Hematopoietic multipotent progenitor cell treated with erythropoietin and hydrocortisone succinate and interleukin-3 and kit ligand, for 17 days (in vitro differentiated cells): Measurements from ENCODE around the gene VRK1.
"Not testable (repeated sequence)": the region's sequence is repeated elsewhere in the genome, so short reads cannot be mapped to it uniquely, and the experiment has no call there.

ENCODE experiments used
- DNase-seq: peaks from one replicate; pipeline ENCODE4 v3.0.0-alpha.2; 2015; ENCODE audit warnings: low spot score

The VRK1 gene

DNA sequence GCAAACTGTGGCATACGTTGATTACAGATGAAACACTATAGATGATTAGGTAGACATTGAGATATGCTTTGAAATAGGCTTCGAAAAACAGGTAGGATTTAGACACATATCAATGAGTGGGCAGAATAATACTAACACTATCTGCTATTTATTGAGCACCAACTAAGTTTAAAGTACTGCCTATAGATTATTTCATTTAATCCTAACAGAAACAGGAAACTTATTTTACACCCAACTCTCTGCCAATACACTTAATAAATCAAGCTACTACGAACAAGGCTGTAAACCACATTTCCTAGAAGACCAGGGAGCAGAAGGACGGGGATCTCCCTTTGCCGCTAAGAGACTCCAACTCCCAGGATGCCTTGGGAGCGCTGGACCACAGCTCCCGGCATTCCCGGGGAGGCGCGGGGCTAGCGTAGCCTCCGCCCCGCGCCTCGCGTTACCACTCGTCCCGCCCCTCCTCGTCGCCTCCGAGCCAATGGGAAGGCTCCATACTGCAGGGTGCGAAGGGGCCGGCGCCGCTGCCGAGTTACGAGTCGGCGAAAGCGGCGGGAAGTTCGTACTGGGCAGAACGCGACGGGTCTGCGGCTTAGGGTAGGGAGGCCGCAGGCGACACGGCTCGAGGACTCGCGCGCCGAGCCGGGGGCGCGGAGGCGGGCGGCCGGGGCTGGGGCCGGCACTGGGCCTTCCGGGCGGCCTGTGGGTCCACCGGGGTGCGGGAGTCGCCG lies at the start of gene VRK1:
VRK1 (plus strand) TSS at position 532 of the 731 bp plus-strand sequence. CDS start 36,090 bp downstream, outside the sequence.
- DNase-seq: peak; percentile 95

DNA sequence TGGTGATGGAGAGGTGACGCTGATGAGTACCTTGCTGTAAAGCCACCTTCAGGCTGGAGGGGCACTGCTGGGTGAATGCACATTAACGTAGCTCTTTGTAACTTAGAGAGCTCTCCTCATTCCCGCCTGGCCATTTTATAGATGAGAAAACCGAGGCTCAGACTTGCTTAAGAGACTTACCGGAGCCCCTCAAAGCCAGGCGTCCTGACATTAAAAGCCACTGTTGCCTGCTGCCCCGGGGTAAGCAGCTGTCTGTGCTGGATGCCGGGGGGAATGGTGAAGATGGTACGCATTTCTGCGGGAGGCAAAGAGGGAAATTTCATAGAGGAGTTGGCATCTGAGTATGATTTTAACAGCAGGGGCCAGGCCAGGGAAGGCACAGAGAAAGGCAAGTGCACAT lies 49.6 kb upstream of the VRK1 start:
- DNase-seq: no peak

- DNase-seq: no peak
Measured at GRCh38 chr14:96748362-96748761, 48.8 kb upstream of the VRK1 start.

DNA sequence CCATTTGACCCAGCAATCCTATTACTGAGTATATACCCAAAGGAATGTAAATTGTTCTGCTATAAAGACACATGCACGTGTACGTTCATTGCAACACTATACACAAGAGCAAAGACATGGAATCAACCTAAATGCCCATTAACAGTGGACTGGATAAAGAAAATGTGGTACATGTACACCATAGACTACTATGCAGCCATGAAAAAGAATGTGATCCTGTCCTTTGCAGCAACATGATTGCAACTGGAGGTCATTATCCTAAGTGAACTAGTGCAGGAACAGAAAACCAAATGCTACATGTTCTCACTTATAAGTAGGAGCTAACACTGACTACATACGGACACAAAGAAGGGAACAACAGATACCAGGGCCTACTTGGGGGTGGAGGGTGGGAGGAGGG lies 45.7 kb upstream of the VRK1 start:
- no peak for DNase-seq

GRCh38 chr14:96752125-96752524 lies 45.1 kb upstream of the VRK1 start:
- DNase-seq: no peak

GRCh38 chr14:96752594-96752993 lies 44.6 kb upstream of the VRK1 start:
- DNase-seq: no peak

- DNase-seq: no peak
Measured at GRCh38 chr14:96754162-96754844, 42.9 kb upstream of the VRK1 start.

- no peak for DNase-seq
Measured at GRCh38 chr14:96754845-96755184, 42.4 kb upstream of the VRK1 start.

- no peak for DNase-seq
Measured at GRCh38 chr14:96756745-96757144, 40.4 kb upstream of the VRK1 start.

DNA sequence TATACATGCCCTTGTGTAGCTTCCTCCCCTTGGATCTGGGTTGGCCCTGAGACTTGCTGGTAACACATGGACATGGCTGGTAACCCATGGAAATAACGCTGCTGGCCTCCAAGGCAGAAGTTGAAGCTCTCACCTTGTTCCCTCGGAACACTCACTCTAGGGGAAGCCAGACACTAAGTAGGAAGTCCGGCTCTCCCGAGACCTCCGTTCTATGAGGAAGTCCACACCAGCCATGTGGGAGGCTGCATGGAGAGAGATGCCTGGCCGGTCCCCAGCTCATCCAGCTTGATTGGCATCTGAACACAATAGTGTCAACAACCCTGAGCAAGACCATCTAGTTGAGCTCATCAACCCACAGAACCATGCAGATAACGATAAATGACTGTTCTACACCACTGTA lies 39.7 kb upstream of the VRK1 start:
- no peak for DNase-seq

- DNase-seq: no peak
Measured at GRCh38 chr14:96761066-96761465, 36.1 kb upstream of the VRK1 start.

GRCh38 chr14:96762650-96763049 lies 34.5 kb upstream of the VRK1 start:
- DNase-seq: no peak

GRCh38 chr14:96764012-96764411 lies 33.2 kb upstream of the VRK1 start:
- DNase-seq: no peak

- DNase-seq: not testable (repeated sequence)
Measured at GRCh38 chr14:96765205-96765604, 32.0 kb upstream of the VRK1 start.

DNA sequence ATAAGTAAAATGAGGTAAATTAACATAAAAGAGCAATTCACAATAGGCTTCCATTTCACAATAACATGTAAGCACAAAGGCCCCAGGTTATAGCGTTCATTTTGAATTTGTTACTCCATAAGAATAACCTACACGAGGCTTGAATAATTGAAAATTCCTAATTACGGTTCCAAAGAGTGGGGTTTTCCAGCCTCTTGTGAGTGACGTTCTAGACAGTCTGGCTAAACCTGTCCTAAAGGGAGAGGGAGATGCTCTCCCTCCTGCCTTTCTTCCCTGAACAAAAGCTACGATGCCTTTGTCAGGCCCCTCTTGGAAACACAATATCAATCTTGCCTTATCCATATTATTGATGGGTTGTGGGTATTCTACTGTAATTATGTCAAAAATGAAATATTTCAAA lies 24.3 kb upstream of the VRK1 start:
- no peak for DNase-seq

DNA sequence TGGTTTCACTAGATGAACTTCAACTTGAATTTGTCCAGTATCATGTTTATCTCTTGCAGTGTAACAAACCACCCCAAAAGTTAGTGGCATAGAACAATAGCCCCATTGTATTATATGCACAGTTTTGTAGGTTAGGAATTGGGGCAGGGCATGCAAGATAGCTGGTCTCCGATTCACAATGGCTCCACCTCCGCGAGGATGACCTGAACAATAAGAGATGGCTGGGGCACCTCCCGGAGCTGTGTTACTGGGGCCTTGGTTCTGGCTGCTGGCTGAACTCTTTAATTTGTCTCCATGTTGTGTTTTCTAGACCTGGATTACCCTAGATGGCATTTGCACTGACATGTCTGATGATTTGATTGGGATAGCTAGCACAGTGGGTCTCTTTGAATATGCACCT lies 20.4 kb upstream of the VRK1 start:
- DNase-seq: no peak

DNA sequence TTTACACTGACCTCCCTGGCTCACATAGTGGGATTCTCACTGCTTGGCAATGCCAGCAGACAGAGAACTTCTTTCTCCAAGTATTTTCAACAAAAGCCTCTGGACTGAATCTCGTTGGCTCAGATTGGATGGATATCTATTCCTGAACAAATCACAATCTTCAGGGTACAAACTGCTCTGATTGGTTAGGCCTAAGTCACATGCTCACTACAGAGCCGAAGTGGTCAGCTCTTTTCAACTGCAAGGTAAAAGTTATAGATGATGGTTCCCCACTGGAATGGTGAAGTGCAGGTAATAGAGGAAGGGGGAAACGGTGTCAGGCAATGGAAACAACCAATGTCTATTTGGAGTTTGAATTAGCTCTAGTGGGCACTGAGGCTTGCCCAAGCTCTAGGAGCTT lies 16.7 kb upstream of the VRK1 start:
- DNase-seq: no peak

DNA sequence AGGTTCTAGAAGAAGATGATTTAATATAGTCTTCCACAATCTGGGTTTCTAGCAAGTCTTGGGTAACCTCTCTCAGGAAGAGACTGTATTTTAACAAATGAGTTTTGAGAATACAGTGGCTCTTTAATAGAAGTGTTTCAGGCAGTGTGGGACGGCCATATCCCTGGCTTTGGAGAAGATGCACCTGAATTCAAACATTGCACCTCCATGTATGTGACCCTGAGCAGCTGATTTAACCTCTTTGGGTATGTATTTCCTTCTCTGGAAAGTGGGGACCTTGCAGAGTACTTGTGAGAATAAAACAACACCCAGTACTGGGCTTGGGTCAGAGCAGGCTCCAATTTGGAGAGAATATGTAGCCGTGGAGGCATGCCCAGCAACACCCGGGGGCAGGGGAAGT lies 15.8 kb upstream of the VRK1 start:
- no peak for DNase-seq

DNA sequence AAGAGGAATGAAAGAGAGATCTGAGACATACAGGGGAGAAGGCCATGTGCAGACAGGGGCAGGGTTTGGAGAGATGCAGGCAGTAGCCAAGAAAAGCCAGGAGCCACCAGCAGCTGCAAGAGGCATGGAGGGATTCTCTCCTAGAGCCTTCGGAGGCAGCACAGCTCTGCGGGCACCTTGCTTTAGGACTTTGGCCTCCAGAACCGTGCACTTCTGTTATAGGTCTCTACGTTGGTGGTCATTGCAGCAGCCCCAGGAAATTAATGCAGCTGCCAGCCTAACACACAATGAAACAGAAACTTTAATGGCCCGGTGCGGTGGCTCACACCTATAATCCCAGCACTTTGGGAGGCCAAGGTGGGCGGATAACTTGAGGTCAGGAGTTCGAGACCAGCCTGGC lies 14.7 kb upstream of the VRK1 start:
- no peak for DNase-seq

GRCh38 chr14:96783043-96783914 lies 13.9 kb upstream of the VRK1 start:
- DNase-seq: no peak

DNA sequence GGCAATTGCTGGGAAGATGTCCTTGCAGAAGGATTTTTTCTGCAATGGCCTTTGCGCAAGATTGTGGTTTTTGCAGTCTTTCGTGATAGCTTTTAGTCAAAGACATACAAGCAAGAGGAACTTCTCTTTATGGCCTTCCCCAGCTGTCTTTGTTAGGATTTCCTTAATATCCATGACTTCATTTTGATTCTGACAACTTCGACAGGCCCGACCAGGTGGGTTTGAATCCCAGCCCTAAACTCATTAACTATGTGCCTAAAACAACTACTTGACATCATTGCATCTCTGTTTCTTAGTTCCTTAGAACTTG lies 13.3 kb upstream of the VRK1 start:
- DNase-seq: no peak

DNA sequence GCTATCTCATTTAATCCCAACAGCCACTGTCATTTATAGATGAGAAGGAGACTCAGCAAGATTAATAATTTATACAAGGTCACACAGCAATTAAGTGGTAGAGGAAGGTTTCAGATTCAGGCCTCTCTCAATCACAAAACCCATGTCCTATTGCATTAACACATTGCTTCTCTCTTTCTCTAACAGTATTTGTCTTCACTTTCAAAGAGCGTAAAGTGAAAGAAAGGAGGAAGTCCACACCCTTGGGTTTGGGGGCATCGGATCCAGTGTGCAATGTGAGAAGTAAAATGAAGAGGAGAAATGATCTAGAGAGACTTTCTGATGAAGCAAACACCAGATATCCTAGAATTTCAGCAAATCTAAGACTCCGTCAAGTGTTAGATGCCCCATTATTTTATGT lies 7.0 kb upstream of the VRK1 start:
- DNase-seq: no peak

DNA sequence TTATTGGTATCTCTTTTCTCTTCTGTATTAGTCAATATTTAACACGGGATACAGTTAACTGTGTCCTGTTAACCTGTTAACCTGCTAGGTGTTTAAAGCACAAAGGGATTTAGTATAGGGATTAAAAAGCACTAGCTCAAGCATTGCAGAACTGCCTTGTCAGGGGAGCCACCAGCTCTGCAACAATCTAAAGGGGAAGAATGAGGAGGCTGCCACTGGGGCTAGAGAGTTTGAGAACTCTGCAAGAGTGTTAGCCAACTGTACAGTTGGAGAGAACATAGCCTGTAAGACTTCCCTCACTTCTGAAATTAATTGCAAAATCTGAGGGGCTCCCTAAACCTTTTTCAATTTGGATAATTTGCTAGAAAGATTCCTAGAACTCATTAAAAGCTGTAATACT lies 6.5 kb upstream of the VRK1 start:
- no peak for DNase-seq
